GM18505 (cell line): ENCODE results near the gene LYST.

Experiments
- ATAC-seq: cut with Tn5 transposase; IDR thresholded peaks from one replicate; pipeline ENCODE4 v1.9.1; 2021; ENCODE audit not compliant: unreplicated experiment
- POLR2A ChIP-seq: IDR thresholded peaks from 4 replicates; pipeline ENCODE4 v1.6.1; 2011; ENCODE audit warnings: borderline replicate concordance; ENCODE audit not compliant: insufficient read depth, insufficient read length; ENCODE audit errors: extremely low read depth

LYST gene

DNA sequence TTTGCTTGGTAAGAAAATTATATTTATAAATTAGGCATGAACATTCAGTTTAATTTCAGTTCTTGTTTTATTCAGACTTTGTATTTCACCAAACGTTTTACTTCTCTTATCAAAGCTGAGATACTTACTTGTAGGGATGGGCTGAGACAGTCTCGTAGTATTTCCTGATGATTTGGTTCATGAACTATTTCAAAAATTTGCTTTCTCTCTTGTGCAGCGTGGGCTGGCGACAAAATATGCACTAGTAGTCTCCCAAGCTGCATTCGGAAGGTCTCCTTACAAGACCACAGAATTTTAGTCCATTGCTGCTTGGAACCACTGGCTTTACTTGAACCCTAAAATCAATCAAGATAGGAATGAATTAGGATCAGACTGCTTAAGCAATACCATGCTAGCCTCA lies 125.4 kb downstream of the LYST start:
- TF ChIP-seq POLR2A = no peak
- no peak for ATAC-seq

DNA sequence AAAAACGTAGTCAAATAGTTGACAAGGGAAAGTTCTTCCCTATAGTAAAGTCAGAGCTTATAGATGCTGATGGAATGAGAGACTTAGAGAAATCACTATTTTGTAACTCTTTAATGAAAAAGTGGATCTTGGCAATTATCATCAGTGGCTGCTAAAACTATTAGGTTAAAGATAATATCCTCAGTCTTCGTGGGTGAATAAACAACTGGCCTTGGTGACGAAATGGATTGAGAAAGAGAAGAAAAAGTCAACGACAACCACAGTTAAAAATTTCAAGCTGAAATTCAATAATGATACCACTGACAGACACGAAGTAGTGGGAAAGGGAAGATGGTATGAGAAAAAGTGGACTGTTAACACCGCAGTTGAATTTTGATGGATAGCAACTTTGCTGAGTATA lies 127.1 kb downstream of the LYST start:
- ATAC-seq = no peak
- no peak for TF ChIP-seq POLR2A

DNA sequence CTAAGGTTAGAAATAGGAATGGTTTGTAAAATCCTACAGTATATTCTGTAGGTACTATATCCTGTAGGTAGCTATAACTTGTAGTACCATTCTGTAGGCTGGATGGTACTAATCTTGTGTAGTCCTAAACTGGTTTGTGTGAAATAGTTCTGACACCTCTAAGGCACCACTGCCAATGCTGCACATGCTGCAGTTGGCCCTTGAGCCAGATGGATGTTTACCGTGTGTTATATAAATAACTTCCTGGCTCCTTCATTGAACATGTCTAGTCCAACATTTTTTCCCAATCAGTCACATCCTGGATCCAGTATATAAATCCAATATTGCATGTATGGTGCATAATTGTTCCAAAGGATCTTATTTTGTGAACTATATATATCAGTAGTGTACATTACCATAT lies 127.6 kb downstream of the LYST start:
- TF ChIP-seq POLR2A = no peak
- ATAC-seq = no peak

DNA sequence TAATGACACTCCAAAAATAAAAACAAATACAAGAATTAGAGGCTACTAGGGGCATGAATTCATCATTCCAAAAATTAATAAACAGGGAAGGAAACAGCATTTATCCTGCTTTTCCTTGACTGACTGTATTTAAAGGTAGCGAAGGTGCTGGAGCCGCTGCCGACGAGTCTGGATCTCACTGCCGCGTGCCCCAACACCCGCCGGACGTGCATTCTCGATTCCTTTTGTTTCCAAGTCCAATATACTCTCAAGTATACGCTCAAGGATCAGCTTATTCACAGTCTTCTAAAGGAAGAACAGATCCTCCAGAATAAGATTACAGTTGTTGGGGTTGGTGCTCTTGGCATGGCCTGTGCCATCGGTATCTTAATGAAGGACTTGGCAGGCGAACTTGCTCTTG lies 129.0 kb downstream of the LYST start:
- ATAC-seq = no peak
- TF ChIP-seq POLR2A = no peak

DNA sequence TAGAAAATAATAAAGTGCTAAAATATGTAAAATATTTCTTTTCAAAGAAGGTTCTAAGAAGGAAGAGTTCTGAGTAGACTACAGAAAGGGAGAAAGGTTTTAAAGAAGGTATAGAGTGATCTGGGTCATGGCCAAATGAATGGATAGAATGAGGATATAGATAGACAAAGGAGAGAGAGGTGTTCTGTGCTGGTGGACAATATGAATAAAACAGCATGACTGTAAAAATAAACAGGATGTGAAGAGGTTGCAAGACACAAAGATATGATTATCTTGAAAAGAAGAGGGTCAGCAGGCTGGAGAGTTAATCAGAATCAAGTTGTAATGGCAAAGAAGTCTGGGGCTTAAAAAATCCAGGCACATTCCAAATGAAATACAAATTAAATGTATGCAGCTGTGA lies 130.4 kb downstream of the LYST start:
- no peak for TF ChIP-seq POLR2A
- ATAC-seq = no peak

DNA sequence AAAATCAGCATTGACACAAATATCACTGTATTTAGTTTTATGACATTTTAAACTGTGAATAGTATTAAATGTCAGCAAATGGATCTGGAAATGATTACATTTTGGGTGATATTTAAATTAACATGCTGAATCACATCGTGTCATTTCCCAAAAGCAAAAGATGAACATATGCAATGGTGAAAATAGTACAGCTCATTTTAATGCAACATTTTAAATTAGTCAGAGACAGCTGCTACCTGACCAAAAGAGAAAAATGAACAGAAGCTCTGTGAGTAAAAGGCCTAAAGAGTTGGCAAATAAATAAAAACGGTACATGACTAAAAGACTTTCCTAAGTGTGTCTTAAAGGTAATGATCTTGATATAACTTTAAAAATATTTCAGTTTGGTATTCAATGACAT lies 131.1 kb downstream of the LYST start:
- TF ChIP-seq POLR2A = no peak
- ATAC-seq = no peak

DNA sequence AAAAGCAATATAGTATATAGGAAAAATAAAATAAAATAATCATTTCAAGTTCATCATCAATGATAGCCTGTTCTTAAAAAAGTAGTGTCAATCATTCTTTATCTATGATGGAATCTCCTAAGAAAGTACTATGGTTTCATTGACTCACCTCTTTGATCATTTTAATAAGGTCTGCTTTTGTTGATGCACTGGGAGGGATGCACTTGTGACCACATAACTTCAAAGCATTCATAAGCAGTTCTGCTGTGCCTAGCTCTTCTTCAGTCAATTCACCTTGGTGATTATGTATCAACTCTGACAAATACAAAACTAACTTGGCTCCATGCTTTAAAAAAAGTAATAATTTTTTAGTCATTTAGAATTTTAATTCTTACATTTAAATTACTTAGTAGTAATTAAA lies 132.4 kb downstream of the LYST start:
- no peak for TF ChIP-seq POLR2A
- no peak for ATAC-seq

DNA sequence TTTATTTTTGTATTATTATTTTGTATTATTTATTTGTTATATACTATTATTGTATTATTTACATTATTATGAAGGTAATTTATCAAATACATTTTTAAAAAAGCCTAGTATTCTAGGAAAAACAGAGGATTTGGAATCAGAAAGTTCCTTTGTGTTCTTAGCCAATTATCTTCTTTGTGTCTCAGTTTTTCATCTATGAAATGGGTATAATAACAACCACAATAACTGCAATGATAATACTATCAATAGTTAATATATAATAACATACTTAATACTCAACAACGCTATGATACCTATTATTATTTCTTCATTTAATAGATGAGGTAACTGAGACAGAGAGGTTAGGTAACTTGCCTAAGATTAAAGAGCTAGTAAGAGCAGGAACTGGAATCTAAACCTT lies 136.7 kb downstream of the LYST start:
- no peak for ATAC-seq
- TF ChIP-seq POLR2A = no peak

DNA sequence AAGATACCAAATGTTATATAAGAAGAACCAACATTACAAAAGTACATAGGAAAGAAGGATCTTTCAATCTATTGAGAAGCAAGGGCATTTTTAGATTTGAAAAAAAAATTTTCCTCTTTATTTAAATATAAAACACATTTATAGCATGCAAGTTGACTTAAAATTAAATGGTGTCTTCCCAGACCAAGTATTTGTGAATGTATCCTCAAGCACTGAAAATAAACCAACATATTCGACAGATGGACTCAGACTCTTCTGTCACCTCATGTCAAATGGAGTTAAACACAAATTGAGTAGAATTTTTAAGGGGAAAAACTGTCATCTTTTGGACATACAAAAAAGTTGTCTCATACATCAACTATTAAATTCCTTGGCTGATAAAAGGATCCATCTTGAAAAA lies 140.1 kb downstream of the LYST start:
- no peak for ATAC-seq

DNA sequence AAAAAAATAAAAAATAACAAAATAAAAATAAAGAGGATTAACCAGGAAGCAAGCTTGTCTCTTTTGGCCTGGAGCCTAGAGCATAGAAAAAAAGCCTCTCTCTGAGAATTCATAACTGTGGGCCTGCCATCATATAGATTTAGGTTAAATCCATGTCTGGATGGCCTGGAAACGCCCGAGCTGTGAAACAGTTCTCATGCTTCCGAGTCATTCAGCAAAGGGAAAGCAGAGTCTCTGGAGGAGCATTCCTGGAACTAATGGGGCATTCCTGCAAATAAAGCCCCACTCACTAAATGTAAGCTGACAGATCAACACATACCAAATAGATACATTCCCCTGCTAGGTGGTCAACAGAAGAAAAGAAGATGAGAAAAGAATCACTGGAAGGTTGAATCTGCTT lies 141.3 kb downstream of the LYST start:
- TF ChIP-seq POLR2A = no peak
- ATAC-seq = no peak

More for the DNA sequence above, 140.1 kb downstream of the LYST start:
- TF ChIP-seq POLR2A = no peak

DNA sequence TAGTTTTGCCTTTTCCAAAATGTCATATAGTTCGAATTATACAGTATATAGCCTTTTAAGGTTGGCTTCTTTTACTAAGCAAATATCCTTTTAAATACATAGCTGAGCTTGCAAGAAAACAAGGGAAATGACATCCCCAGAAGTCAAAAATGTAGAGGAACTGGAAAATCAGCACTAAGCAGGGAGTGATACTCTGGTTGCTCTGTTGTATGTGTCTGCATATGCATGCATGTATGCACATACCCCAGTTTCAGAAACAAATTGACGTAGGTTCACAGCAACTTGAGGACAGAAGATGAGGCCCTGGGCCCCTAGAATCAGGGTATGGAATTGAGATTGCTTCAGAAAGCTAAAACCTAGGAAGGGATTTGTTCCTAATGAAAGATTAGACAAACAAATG lies 142.0 kb downstream of the LYST start:
- no peak for TF ChIP-seq POLR2A
- ATAC-seq = no peak

DNA sequence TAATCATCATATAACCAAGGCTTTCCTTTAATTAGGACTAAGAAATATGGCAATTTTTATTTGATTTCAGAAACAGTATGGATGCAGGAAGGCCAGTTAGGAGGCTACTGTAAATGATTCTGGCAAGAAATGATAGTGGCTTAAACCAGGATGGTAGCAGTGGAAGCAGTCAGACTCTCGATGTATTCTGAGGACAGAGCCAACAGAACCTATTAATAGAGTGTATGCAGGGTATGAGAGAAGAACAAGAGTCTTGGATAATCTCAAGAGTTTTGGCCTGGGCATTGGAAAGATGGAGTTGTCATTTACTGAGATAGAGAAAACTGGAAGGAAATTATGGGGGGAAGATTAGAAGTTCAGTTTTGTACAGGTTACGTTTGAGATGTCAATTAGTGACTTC lies 143.8 kb downstream of the LYST start:
- no peak for TF ChIP-seq POLR2A
- no peak for ATAC-seq

DNA sequence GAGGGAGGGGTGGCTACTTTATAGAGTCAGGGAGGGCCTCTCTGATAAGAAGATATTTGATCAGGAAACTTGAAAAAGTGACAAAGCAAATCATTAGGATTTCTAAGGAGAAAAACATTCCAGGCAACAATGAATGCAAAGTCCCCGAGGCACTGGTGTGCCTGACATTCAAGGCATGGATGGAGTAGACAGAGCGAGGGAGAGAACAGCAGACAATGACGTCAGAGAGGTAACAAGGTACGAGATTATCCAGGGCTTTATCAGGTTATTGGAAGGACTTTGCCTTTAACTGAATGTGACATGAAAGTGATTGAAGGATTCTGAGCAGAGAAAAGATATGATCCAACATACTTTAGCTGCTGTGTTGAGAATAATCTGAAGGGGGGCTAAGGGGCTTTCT lies 144.7 kb downstream of the LYST start:
- TF ChIP-seq POLR2A = no peak
- no peak for ATAC-seq

DNA sequence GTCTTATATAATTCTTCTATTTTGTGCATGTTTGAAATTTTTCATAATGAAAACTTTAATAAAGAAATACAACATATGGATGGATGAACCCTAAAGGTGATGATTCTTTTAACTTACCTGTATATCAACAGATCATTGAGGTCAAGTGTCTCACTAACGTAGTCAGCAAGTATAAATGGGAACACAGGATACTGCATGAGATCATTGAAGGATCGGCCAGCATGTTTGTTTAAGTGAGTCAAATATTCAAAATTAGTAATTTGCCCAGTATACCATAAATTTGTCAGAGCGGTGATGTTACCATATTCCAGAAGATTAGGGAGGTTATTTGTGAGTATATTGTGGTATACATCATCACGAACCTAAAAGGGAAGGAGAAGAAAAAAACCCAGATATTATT lies 146.2 kb downstream of the LYST start:
- ATAC-seq = no peak
- TF ChIP-seq POLR2A = no peak

DNA sequence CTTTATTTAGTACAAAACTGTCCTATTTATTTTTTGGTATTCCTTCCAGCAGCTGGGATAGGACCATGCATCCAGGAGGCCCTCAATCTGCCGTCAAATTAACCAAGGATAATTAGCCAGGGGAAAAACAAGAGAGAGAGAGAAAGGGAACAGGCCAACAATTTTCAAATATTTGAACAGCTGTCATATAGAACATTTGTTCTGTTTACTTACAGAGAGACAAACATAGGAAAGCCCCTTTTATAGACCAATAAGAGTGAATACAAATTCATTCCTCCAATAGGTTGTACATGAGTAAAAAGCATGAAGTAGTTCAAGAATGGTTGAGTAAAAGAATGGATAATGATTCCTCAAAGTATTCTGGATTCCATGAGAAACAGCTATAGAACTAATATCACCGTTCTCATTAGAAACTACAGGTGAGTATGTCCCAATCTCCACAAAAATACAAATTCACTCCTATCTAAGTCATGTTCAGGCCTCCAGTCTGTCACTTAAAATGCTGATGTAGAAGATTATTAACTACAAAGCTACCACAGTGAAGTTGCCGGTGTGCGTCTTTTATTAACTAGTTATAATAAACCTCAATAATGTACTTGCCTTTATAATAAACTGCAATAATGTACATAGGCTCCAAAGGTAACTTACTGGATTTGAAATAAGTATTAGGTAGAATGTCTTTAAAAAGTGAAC lies 152.4 kb downstream of the LYST start:
- no peak for ATAC-seq
- TF ChIP-seq POLR2A = no peak

DNA sequence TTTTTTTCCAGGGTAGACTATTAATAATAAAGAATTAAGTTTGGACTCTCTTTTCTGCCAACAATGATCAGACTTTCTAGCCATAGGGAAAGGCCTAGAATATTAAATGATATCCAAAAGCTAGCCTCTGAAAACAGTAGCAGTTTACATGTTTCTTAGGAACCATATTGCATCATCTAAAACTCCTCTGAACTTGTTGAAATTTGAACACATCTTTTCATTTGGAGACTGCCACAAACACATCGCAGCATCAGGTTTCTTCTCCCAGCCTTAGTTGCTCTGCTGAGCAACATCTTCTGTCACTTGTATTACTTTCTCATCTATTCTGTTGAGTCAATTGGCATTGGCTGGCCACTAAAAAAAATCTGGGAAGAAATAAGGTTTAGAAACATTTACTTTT lies 153.9 kb downstream of the LYST start:
- no peak for TF ChIP-seq POLR2A
- no peak for ATAC-seq

DNA sequence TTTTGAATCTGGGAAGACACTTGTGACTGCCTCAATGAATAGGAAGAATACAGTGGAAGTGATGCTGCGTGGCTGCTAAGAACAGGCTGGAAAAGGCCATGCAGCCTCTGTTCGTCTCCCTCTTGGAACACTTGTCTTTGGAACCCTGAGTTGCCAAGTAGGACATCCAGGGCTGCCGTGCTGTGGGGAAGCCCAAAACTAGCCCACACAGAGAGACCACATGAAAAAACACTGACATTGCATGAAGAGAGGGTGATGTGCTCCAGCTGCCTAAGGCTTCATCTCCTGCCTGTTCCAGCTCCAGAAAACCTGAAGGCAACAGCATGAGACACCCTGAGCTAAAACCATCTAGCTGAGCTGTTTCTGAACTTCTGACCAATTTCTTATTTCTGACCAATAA lies 156.0 kb downstream of the LYST start:
- no peak for TF ChIP-seq POLR2A
- ATAC-seq = no peak
